ENCODE measurements around the gene DOK3. TPM values are rescaled to one million over a fixed set of nuclear protein-coding genes. Genes with fewer than 3 reads are reported as not detected.

DOK3 gene
- total RNA-seq, 1 experiment from 2014 or later, result 8.0 TPM

DNA sequence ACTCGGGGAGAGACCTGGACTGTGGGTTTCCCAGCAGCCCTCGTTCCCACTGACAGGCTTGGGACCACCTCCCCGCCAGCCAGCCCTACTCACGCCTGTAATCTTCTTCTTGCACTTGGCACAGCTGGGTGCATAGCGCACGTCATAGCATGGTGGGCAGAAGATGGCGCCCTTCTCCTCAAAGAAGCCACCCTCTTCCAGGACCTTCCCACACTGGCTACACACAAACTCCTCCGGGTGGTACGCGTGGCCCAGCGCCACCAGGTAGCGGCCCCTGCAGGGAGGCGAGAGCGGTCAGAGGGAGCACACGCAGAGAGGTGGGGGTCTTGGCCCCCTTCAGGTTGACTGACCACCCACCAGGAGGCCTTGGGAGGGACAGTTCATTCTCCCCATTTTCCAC, 21.7 kb downstream of the DOK3 start:
- Histone ChIP-seq H3K9me2 (ENCODE audit: insufficient read depth) (no peaks in the 10 kb centered on the region), H3K4me1 (ENCODE audit: control insufficient read depth in 1 of 2, insufficient read depth in 2 of 2, low read length in 2 of 2) (peaks cover 2 to 22% of the 10 kb centered on the region in 2 experiments; a peak in 3 of 4 replicates), H3K27me3 (ENCODE audit: insufficient read depth, low read length) (no peaks in the 10 kb centered on the region), H3K79me2 (ENCODE audit: insufficient read depth, low read length) (peaks cover 27% of the 10 kb centered on the region; the same call in 1 of the 2 replicates), H3K4me3 (replicated peaks in 1 of 2; ENCODE audit: low read depth in 1 of 2, low read length in 2 of 2) (no peak overlapping the region), H3K27ac (ENCODE audit: low read depth, low read length) (no peak overlapping the region), H2AFZ (ENCODE audit: low read depth, low read length, poor library complexity, severe bottlenecking) (no peak overlapping the region), H3K36me3 (ENCODE audit: control insufficient read depth in 1 of 2, insufficient read depth in 2 of 2, low read length in 2 of 2) (peaks cover 16 to 40% of the 10 kb centered on the region in 2 experiments; a peak in 3 of 4 replicates), H3K4me2 (ENCODE audit: low read length) (no peak overlapping the region), H3K9me3 (ENCODE audit: control insufficient read depth in 1 of 2, insufficient read depth in 1 of 2, low read depth in 1 of 2, low read length in 2 of 2) (no peaks in the 10 kb centered on the region), H4K20me1 (ENCODE audit: insufficient read depth) (peaks cover 4% of the 10 kb centered on the region; the same call in 1 of the 2 replicates), H3K9ac (ENCODE audit: low read length) (no peak overlapping the region)
- intact Hi-C loops (cut with micrococcal nuclease), result no loop called here
- DNase-seq (ENCODE audit: low read depth, low spot score) (no peak), ATAC-seq (no peak)
- BruUV-seq (replicated peaks), result no TSS peak
- TF ChIP-seq, protein P1, sequence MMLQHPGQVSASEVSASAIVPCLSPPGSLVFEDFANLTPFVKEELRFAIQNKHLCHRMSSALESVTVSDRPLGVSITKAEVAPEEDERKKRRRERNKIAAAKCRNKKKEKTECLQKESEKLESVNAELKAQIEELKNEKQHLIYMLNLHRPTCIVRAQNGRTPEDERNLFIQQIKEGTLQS (IDR thresholded peaks at IDR 0.05), result no peak
- TF ChIP-seq EZH2 (IDR thresholded peaks at IDR 0.05), result no peak
- no peak for TF ChIP-seq POLR2AphosphoS5 (IDR thresholded peaks at IDR 0.05; ENCODE audit: low read depth, low read length)
- no peak for TF ChIP-seq EGR1 (IDR thresholded peaks at IDR 0.05; ENCODE audit: low read depth)
- TF ChIP-seq SIN3A (IDR thresholded peaks at IDR 0.05; ENCODE audit: low read depth), result no peak
- TF ChIP-seq POLR2A (IDR thresholded peaks at IDR 0.05; ENCODE audit: borderline replicate concordance, extremely low read depth, insufficient read depth, insufficient read length), result no peak
- no peak for TF ChIP-seq EZH2phosphoT487 (IDR thresholded peaks at IDR 0.05; ENCODE audit: borderline replicate concordance)
- TF ChIP-seq JUND (IDR thresholded peaks at IDR 0.05), result no peak
- TF ChIP-seq, protein P2, sequence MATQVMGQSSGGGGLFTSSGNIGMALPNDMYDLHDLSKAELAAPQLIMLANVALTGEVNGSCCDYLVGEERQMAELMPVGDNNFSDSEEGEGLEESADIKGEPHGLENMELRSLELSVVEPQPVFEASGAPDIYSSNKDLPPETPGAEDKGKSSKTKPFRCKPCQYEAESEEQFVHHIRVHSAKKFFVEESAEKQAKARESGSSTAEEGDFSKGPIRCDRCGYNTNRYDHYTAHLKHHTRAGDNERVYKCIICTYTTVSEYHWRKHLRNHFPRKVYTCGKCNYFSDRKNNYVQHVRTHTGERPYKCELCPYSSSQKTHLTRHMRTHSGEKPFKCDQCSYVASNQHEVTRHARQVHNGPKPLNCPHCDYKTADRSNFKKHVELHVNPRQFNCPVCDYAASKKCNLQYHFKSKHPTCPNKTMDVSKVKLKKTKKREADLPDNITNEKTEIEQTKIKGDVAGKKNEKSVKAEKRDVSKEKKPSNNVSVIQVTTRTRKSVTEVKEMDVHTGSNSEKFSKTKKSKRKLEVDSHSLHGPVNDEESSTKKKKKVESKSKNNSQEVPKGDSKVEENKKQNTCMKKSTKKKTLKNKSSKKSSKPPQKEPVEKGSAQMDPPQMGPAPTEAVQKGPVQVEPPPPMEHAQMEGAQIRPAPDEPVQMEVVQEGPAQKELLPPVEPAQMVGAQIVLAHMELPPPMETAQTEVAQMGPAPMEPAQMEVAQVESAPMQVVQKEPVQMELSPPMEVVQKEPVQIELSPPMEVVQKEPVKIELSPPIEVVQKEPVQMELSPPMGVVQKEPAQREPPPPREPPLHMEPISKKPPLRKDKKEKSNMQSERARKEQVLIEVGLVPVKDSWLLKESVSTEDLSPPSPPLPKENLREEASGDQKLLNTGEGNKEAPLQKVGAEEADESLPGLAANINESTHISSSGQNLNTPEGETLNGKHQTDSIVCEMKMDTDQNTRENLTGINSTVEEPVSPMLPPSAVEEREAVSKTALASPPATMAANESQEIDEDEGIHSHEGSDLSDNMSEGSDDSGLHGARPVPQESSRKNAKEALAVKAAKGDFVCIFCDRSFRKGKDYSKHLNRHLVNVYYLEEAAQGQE (IDR thresholded peaks at IDR 0.05; ENCODE audit: low read depth), result no peak
- TF ChIP-seq, protein P3, sequence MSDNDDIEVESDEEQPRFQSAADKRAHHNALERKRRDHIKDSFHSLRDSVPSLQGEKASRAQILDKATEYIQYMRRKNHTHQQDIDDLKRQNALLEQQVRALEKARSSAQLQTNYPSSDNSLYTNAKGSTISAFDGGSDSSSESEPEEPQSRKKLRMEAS (IDR thresholded peaks at IDR 0.05), result no peak
- TF ChIP-seq SRF (IDR thresholded peaks at IDR 0.05; ENCODE audit: low read depth), result no peak
- TF ChIP-seq SP1 (IDR thresholded peaks at IDR 0.05; ENCODE audit: low read depth), result no peak
- no peak for TF ChIP-seq TCF7L2 (IDR thresholded peaks at IDR 0.05; ENCODE audit: borderline replicate concordance, extremely low read depth, insufficient read depth, insufficient read length)
- no peak for TF ChIP-seq ZFX (IDR thresholded peaks at IDR 0.05)
- TF ChIP-seq CBX3 (IDR thresholded peaks at IDR 0.05; ENCODE audit: low read depth), result no peak
- no peak for TF ChIP-seq RAD21 (IDR thresholded peaks at IDR 0.05; ENCODE audit: low read depth)
- TF ChIP-seq CEBPB (IDR thresholded peaks at IDR 0.05; ENCODE audit: low read depth), result no peak
- ChIA-PET POLR2A (interaction anchor here (0.7 kb wide), 1 partner anchor 15 kb away, joined by 3 read pairs; no protein-coding TSS in a partner anchor), CTCF (interaction anchor here (1.2 kb wide), 1 partner anchor 83 kb away, joined by 3 read pairs; no protein-coding TSS in a partner anchor), RAD21 (ENCODE audit: low non-redundant PET in 1 of 2, low total read pairs in 2 of 2, uncharacterized antibody in 2 of 2, unreplicated experiment in 2 of 2) (no interaction called here)
